ENCODE results near the gene PARN. TPM values are rescaled to one million over a fixed set of nuclear protein-coding genes. Genes with fewer than 3 reads are reported as not detected.
"Not testable (repeated sequence)": the region's sequence is repeated elsewhere in the genome, so short reads cannot be mapped to it uniquely, and the experiment has no call there.

The PARN gene
- total RNA-seq, 2 experiments from 2014 or later, result 40.7 to 45.8 TPM

- POLR2A ChIA-PET; H3K27me3 Mint-ChIP-seq; ATAC-seq (ENCODE audit: low read depth); H3K27ac Mint-ChIP-seq; DNase-seq; H3K4me3 Mint-ChIP-seq; H3K4me1 Mint-ChIP-seq; H3K9me3 Mint-ChIP-seq; H3K36me3 Mint-ChIP-seq: not testable (repeated sequence)
Measured at GRCh38 chr16:14401711-14402061, 228.4 kb downstream of the PARN start.

DNA sequence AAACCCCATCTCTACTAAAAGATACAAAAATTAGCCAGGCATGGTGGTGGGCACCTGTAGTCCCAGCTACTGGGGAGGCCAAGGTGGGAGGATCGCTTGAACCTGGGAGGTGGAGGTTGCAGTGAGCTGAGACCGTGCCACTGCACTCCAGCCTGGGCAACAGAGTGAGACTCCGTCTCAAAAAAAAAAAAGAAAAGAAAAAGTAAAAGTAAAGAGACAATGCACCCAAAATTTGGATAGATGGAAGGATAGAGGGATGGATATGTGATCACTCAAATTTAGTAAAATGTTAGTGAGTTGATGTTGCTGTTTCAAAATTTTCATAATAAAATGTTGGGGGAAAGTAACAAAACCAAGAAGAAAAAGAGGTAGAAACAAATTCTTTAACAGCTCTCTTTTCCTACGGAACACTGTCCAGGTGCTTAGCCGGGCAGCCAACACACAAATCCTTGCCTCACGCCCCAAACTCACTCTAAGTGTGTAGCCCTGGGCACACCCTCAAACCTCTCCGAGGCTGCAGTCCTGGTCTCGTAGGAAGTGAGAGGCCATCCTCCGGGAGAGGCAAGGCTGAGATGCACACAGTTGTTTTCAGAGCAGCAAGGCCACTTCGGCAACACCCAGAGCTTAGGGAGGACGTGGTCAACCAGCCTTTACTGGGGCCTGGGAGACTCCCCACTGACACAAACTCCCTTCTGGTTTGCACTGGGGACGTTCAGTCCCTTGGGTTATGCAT lies 228.9 kb downstream of the PARN start:
- H3K4me1 Mint-ChIP-seq; H3K27ac Mint-ChIP-seq; H3K27me3 Mint-ChIP-seq; H3K9me3 Mint-ChIP-seq; H3K36me3 Mint-ChIP-seq; POLR2A ChIA-PET; H3K4me3 Mint-ChIP-seq; DNase-seq; ATAC-seq (ENCODE audit: low read depth): not testable (repeated sequence)

DNA sequence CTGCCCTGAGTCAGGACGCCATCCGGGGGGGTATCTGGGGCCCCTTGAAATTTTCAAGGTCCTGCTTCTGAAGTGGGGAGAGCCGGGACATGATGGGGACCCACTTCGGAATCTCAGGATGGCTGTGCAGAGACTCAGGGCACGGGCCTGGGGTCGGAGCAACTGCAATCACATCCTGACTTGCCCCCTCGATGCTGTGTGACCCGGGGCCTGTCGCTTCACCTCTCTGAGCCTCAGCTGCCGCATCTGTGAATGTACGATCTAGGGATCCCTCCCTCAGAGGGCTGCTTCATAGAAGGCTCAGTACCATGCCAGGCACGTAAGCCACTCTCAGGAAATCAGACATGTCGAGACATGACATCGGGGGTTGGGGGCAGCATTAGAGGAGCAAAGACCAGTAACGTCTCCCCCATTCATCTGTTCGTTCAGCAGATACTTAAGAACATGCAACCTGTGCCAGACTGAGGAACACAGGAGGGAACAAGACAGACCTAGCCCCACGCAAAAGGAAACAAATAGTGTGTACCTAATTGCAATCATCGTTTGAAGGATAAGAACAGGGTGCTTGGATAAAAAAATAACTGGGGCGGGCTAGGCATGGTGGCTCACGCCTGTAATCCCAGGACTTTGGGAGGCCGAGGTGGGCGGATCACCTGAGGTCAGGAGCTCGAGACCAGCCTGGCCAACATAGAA lies 229.6 kb downstream of the PARN start:
- ATAC-seq (ENCODE audit: low read depth), result no peak

DNA sequence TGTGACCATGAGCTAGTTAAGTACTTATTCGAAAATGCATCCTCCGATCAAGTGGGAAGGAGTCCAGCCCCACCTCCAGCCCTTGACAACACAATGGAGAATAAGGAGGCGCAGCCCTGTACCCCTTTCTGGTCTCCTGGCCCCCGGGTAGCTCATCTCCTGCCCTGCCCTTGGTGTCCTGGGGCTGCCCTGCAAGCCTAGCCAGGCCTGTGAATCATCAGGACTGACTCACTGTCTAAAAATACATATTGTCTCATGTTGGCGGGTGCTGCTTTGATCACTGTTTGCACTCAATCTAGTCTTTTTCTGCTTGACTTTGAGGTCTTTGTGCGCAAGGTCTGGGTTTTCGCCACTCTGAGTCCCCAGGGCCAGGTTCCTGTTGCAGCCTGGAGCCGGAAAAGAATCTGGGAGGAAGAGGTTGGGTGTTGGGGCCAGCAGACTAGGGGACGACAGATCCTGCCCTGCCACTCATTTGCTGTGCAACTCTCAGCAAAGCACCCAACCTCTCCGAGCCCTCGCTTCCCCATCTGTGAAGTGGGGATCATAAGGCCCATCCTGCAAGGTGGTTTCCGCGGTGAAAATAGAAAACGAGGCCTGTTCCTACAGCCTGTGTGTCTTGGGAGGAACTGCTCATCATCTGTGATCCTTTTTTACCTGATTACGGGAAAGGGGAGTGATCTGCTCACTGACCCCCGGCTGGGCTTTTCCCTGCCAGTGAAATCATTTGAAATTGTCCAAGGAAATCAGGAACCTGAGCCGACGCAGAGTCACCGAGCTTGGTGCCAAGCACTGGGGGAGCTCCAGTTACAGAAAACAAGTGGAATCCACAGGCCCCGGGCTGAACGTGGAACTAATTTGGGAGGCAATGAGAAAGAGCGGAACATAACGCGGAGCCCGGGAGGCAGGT lies 230.4 kb downstream of the PARN start:
- Mint-ChIP-seq H3K36me3 (no peaks in the 10 kb centered on the region), H3K4me1 (peaks cover 2% of the 10 kb centered on the region), H3K9me3 (no peaks in the 10 kb centered on the region), H3K4me3 (no peak overlapping the region), H3K27me3 (peaks cover 2% of the 10 kb centered on the region), H3K27ac (no peak overlapping the region)
- DNase-seq (no peak), ATAC-seq (ENCODE audit: low read depth) (no peak)
- POLR2A ChIA-PET, result no interaction called here

More for the DNA sequence above, 229.6 kb downstream of the PARN start:
- Mint-ChIP-seq H3K36me3 (no peaks in the 10 kb centered on the region), H3K9me3 (no peaks in the 10 kb centered on the region), H3K27ac (no peak overlapping the region), H3K27me3 (peaks cover 2% of the 10 kb centered on the region), H3K4me3 (no peak overlapping the region), H3K4me1 (peaks cover 2% of the 10 kb centered on the region)
- POLR2A ChIA-PET, result no interaction called here
- no peak for DNase-seq

DNA sequence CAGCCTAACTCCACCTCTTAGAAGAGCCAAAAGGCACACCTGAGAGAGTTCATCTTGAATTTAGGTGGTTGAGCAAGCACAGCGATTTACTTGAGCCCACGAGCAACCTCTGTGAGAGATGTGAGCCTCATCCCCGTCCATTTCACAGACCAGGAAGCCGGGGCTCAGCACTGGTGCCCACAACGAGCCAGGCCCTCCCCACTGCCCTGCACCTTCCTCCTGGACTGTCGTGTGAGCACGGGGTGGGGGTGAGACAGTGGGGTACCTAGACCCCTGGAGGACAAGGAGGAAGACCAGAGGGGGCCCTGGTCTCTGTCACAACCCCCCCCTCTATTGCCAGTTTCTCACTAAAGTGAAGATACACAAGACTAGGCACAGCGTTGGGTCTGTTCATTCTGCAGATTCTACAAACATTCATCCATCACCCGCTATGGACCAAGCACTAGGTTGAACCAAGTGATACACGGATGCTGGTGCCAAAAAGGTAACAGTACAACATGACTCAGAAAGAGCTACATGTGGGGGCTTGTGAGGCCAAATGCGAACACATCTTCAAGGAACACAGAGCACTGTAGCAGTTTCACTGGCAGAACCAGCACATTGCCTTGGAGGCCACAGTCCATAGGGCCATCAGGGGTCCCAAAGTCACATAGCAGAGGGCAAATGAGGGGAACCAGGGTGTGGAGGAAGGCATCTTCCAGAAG lies 231.9 kb downstream of the PARN start:
- POLR2A ChIA-PET, result no interaction called here
- no peak for DNase-seq
- no peak for ATAC-seq (ENCODE audit: low read depth)
- Mint-ChIP-seq H3K27me3 (no peaks in the 10 kb centered on the region), H3K36me3 (no peaks in the 10 kb centered on the region), H3K27ac (no peak overlapping the region), H3K4me1 (peaks cover 2% of the 10 kb centered on the region), H3K4me3 (no peak overlapping the region), H3K9me3 (no peaks in the 10 kb centered on the region)

- H3K27me3 Mint-ChIP-seq; H3K36me3 Mint-ChIP-seq; H3K27ac Mint-ChIP-seq; POLR2A ChIA-PET; ATAC-seq (ENCODE audit: low read depth); DNase-seq; H3K4me3 Mint-ChIP-seq; H3K9me3 Mint-ChIP-seq; H3K4me1 Mint-ChIP-seq: not testable (repeated sequence)
Measured at GRCh38 chr16:14395710-14396304, 234.3 kb downstream of the PARN start.

DNA sequence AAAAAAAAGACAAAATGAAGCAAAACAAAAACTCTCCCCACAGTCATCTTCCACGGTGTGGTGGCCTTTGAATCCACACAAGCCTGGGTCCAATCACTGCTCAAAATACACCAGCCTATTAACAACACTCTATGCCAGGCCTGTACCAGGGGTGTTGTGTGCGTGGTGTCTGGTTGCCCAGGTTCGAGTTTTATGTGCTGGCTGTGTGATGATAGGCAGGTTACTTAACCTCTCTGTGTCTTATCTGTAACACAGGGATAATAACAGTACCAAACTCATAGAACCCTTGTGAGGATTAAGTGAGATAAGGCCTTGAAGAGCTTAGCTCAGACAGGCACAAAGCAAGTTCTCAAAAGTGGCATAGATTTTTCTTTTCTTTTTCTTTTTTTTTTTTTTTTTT lies 235.2 kb downstream of the PARN start:
- H3K27ac Mint-ChIP-seq, result no peak overlapping the region
- POLR2A ChIA-PET, result no interaction called here
- H3K4me3 Mint-ChIP-seq, result no peak overlapping the region
- ATAC-seq (ENCODE audit: low read depth), result no peak
- H3K27me3 Mint-ChIP-seq, result no peaks in the 10 kb centered on the region
- H3K36me3 Mint-ChIP-seq, result no peaks in the 10 kb centered on the region
- no peaks in the 10 kb centered on the region for H3K9me3 Mint-ChIP-seq
- peaks cover 2% of the 10 kb centered on the region for H3K4me1 Mint-ChIP-seq
- DNase-seq, result no peak

GRCh38 chr16:14392960-14393359 lies 237.1 kb downstream of the PARN start:
- Mint-ChIP-seq H3K27ac (no peak overlapping the region), H3K27me3 (no peaks in the 10 kb centered on the region), H3K4me3 (no peak overlapping the region), H3K4me1 (peaks cover 2% of the 10 kb centered on the region), H3K9me3 (no peaks in the 10 kb centered on the region), H3K36me3 (no peaks in the 10 kb centered on the region)
- no peak for DNase-seq
- no peak for ATAC-seq (ENCODE audit: low read depth)
- POLR2A ChIA-PET, result no interaction called here

- no peak for ATAC-seq (ENCODE audit: low read depth)
- Mint-ChIP-seq H3K36me3 (no peaks in the 10 kb centered on the region), H3K27ac (no peak overlapping the region), H3K9me3 (no peaks in the 10 kb centered on the region), H3K4me3 (no peak overlapping the region), H3K4me1 (no peaks in the 10 kb centered on the region), H3K27me3 (no peaks in the 10 kb centered on the region)
- POLR2A ChIA-PET, result no interaction called here
- no peak for DNase-seq
Measured at GRCh38 chr16:14389359-14389758, 240.7 kb downstream of the PARN start.

- DNase-seq, result no peak
- H3K4me3 Mint-ChIP-seq, result no peak overlapping the region
- H3K27me3 Mint-ChIP-seq, result no peaks in the 10 kb centered on the region
- no peaks in the 10 kb centered on the region for H3K4me1 Mint-ChIP-seq
- no peak overlapping the region for H3K27ac Mint-ChIP-seq
- no peaks in the 10 kb centered on the region for H3K9me3 Mint-ChIP-seq
- POLR2A ChIA-PET, result no interaction called here
- no peak for ATAC-seq (ENCODE audit: low read depth)
- no peaks in the 10 kb centered on the region for H3K36me3 Mint-ChIP-seq
Measured at GRCh38 chr16:14388243-14388642, 241.8 kb downstream of the PARN start.

DNA sequence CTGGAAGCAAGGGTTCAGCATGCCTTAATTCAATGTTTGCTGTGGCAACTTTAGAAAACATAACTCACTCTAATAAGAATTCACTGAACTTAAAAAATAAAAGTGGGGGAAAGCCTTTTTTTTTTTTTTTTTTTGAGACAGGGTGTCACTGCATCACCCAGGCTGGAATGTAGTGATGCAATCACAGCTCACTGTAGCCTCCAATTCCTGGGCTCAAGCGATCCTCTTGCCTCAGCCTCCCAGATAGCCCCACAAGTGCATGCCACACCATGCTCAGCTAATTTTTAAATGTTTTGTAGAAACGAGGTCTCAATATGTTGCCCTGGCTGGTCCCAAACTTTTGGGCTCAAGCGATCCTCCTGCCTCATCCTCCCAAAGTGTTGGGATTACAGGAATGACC lies 243.9 kb downstream of the PARN start:
- Mint-ChIP-seq H3K4me3 (no peak overlapping the region), H3K4me1 (no peaks in the 10 kb centered on the region), H3K27me3 (no peaks in the 10 kb centered on the region), H3K36me3 (no peaks in the 10 kb centered on the region), H3K27ac (no peak overlapping the region), H3K9me3 (no peaks in the 10 kb centered on the region)
- no peak for ATAC-seq (ENCODE audit: low read depth)
- POLR2A ChIA-PET, result no interaction called here
- DNase-seq, result no peak
